Mesodermal cell (in vitro differentiated cells): ENCODE data around the gene PREX1.

Experiments used
- H3K27ac ChIP-seq: 2 replicates; pipeline ENCODE4 v1.7.0; 2013; ENCODE audit warnings: mild to moderate bottlenecking, low read depth, low read length, moderate library complexity; ENCODE audit not compliant: severe bottlenecking
- H3K36me3 ChIP-seq: 2 replicates; pipeline ENCODE4 v1.7.1; 2013; ENCODE audit warnings: mild to moderate bottlenecking, low read length, moderate library complexity; ENCODE audit not compliant: control insufficient read depth, insufficient read depth
- H3K4me1 ChIP-seq: one replicate; pipeline ENCODE4 v1.7.1; 2013; ENCODE audit warnings: mild to moderate bottlenecking, low read length; ENCODE audit not compliant: insufficient read depth, control insufficient read depth, poor library complexity, severe bottlenecking
- H3K4me3 ChIP-seq: 2 replicates; pipeline ENCODE4 v1.7.0; 2013; ENCODE audit warnings: low read length, control low read depth, mild to moderate bottlenecking; ENCODE audit not compliant: insufficient read depth, poor library complexity, severe bottlenecking; ENCODE audit errors: extremely low read depth
- H3K9me3 ChIP-seq: 2 replicates; pipeline ENCODE4 v1.7.1; 2013; ENCODE audit warnings: mild to moderate bottlenecking, low read length, moderate library complexity; ENCODE audit not compliant: control insufficient read depth
- WGBS, 2 experiments: methylation state at CpG; one replicate each; pipeline ENCODE4 v1.1.5; 2013; ENCODE audit warnings: missing lambda C conversion rate in 2 of 2; ENCODE audit not compliant: insufficient coverage in 2 of 2; 5-methylcytosine and 5-hydroxymethylcytosine counted together

Gene PREX1

DNA sequence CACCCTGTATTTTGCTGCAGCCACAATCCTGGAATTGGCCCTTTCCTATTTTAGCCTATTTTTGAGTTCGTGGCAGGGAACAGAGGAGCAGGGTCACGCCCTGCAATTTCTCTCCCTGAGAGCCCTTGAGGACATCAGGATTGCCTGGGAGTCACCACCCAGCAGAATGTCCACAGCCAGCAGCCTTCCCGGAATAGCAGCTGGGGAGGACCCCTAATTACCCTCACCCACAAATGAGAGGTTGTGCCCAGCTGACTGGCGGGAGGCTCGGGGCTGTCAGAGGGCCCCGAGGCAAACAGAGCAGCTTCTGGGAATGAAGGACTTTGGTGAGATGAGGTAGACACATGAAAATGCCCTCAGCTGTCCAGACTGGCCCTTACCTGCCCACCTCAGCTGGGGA is 165.1 kb downstream of the PREX1 start:
- Histone ChIP-seq H3K4me1 (no peaks in the 10 kb centered on the region), H3K36me3 (peaks cover 57% of the 10 kb centered on the region), H3K27ac (no peak overlapping the region), H3K4me3 (no peak overlapping the region), H3K9me3 (peaks cover 11% of the 10 kb centered on the region)
- WGBS, 2 experiments, result 67 to 100% methylated on average over 3 of the region's 6 CpGs

DNA sequence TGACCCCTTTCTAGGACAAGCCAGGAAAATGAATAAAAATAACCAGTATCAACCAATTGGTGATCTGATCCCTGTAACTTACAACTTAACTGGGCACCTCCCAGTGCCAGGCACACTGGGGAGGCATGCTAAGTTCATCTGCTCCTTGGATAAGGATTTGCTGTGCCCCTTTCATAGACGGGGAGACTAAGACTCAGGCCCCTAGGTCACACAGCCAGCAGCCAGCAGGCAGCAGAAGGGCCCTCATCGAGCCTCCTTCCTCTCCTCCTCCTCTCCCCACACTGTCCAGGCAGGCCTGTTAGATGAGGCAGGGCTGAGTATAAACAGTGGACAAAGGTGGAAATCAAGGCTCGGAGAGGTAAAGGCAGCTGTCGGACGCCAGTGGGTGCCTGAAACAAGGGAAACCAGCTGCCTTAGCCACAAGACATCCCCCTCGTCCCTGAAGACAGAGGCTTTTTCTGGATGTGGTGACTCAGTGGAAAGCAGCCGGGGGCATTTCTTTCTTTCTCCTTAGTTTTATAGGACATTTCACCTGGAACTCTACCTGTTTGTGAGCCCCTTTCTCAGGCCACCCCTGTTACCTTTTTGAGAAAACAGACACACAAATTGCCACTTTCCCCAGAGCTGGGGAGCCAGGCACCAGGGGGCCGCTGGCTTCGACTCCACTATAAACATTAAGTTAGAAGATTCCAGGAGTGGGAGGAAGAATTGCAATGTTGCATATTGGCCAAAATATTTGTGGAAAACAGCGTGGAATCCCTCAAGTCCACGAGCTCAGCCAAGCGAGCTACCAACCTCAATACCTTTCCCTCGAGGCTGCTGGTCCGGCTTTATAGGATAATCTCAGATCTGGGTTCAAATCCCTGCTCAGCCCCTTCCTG is 166.0 kb downstream of the PREX1 start:
- Histone ChIP-seq H3K9me3 (peaks cover 11% of the 10 kb centered on the region), H3K4me1 (no peaks in the 10 kb centered on the region), H3K4me3 (no peak overlapping the region), H3K27ac (no peak overlapping the region), H3K36me3 (peaks cover 58% of the 10 kb centered on the region)
- WGBS, 2 experiments, result 89 to 93% methylated on average over 10 to 11 of the region's 14 CpGs

GRCh38 chr20:48660788-48661187 is 167.0 kb downstream of the PREX1 start:
- peaks cover 59% of the 10 kb centered on the region for H3K36me3 ChIP-seq
- no peaks in the 10 kb centered on the region for H3K4me1 ChIP-seq
- WGBS, 2 experiments, result 87 to 97% methylated on average over 9 of the region's 9 CpGs
- H3K27ac ChIP-seq, result no peak overlapping the region
- H3K9me3 ChIP-seq, result peaks cover 9% of the 10 kb centered on the region
- no peak overlapping the region for H3K4me3 ChIP-seq

DNA sequence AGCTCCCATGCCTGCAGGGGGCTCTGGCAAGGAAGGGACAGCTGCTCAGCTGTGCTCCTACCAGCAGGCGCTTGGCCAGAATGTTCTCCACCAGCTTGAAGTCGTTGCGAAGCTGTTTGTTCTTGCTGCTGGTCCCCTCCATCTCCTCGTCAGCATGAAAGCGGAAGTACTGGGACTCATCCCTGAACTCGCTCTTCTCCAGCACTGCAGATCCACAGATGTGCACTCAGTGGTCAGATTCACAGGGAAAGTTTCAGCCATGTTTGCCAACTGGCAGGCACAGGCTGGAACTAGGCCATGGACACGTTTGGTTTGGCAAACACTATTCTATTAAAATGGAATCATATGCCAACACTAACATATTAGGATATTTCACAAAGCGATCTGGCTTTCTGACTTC is 167.9 kb downstream of the PREX1 start:
- Histone ChIP-seq H3K27ac (no peak overlapping the region), H3K36me3 (peaks cover 59% of the 10 kb centered on the region), H3K9me3 (peaks cover 8% of the 10 kb centered on the region), H3K4me1 (no peaks in the 10 kb centered on the region), H3K4me3 (no peak overlapping the region)
- WGBS, 2 experiments, result 96% methylated on average over 8 of the region's 8 CpGs

- 85 to 86% methylated on average over 7 of the region's 8 CpGs for WGBS, 2 experiments
- H3K4me3 ChIP-seq, result no peak overlapping the region
- H3K4me1 ChIP-seq, result no peaks in the 10 kb centered on the region
- peaks cover 8% of the 10 kb centered on the region for H3K9me3 ChIP-seq
- H3K27ac ChIP-seq, result no peak overlapping the region
- peaks cover 72% of the 10 kb centered on the region for H3K36me3 ChIP-seq
Measured at GRCh38 chr20:48658505-48658904, 169.3 kb downstream of the PREX1 start.

- Histone ChIP-seq H3K36me3 (peaks cover 75% of the 10 kb centered on the region), H3K4me3 (no peak overlapping the region), H3K9me3 (peaks cover 8% of the 10 kb centered on the region), H3K4me1 (no peaks in the 10 kb centered on the region), H3K27ac (no peak overlapping the region)
- 93 to 94% methylated on average over 9 of the region's 9 CpGs for WGBS, 2 experiments
Measured at GRCh38 chr20:48658198-48658476, 169.7 kb downstream of the PREX1 start.

DNA sequence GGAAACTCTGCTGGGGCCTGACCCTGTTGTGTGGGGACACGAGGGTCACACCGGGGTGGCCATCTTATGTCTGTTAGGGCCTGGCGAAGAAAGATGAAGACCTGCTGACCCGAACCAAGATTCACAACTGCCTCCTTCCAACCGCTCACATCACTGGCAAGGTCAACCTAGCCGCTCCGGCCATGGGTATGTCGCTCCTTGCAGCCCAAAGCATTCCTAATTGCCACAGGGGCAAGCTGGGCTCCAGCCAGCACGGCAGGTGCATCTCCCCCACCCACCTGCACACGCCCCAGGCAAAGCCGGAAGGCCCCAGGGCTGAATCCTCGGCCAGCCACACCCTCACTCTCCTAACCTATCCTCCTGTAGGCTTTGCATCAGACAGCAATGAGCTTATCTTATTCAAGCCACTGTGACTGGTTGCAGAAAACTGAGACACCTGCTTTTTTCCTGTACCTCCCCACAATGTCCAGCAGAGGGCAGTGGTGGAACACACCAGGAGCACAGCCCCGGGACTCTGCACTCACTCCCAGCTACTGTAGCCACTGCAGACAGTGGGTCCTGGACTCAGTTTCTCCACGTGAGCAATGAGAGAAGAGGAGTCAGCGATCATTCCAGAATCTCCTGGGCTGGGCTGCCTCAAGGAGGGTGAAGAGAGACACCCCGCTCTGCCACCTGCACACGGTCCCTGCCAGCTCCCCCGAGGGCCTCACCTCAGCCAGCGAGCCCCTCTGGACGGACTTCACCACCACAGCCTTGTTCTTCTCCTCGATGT is 170.2 kb downstream of the PREX1 start:
- no peaks in the 10 kb centered on the region for H3K4me1 ChIP-seq
- H3K36me3 ChIP-seq, result peaks cover 81% of the 10 kb centered on the region
- no peak overlapping the region for H3K27ac ChIP-seq
- 73 to 77% methylated on average over 20 of the region's 21 CpGs for WGBS, 2 experiments
- peaks cover 8% of the 10 kb centered on the region for H3K9me3 ChIP-seq
- H3K4me3 ChIP-seq, result no peak overlapping the region

GRCh38 chr20:48656661-48657211 is 171.1 kb downstream of the PREX1 start:
- Histone ChIP-seq H3K27ac (no peak overlapping the region), H3K9me3 (peaks cover 8% of the 10 kb centered on the region), H3K36me3 (peaks cover 78% of the 10 kb centered on the region), H3K4me3 (no peak overlapping the region), H3K4me1 (no peaks in the 10 kb centered on the region)
- WGBS, 2 experiments, result 89 to 92% methylated on average over 10 to 13 of the region's 15 CpGs

DNA sequence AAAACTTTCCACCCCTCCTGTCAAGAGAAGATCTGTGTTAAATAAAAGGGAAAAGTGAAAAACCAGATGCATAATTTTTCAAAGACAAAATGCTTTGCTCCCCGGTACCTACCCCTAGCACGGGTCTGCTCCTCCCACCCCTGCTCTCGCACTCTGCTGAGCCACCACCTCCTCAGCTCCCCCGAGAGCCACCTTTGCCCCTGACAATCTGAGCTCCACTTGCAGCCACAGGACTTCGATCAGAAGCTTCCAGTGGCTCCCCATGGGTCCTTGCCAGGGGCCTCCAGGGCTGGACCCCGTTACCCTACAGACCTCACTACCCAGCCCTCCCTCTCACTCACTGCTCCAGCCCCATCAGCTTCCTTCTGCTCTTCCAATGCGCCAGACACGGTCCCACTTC is 171.7 kb downstream of the PREX1 start:
- Histone ChIP-seq H3K36me3 (peaks cover 81% of the 10 kb centered on the region), H3K4me1 (no peaks in the 10 kb centered on the region), H3K9me3 (peaks cover 8% of the 10 kb centered on the region), H3K4me3 (no peak overlapping the region), H3K27ac (no peak overlapping the region)
- WGBS, 2 experiments, result 89 to 94% methylated on average over 7 to 8 of the region's 8 CpGs

GRCh38 chr20:48653706-48654051 is 174.1 kb downstream of the PREX1 start:
- WGBS, 2 experiments, result 96 to 99% methylated on average over 9 of the region's 10 CpGs
- no peaks in the 10 kb centered on the region for H3K9me3 ChIP-seq
- no peak overlapping the region for H3K4me3 ChIP-seq
- no peaks in the 10 kb centered on the region for H3K4me1 ChIP-seq
- H3K27ac ChIP-seq, result no peak overlapping the region
- peaks cover 88% of the 10 kb centered on the region for H3K36me3 ChIP-seq
